Muscle of leg (tissue), 11 donors: ENCODE results near the gene SH3RF2. TPM values are rescaled to one million over a fixed set of nuclear protein-coding genes. Genes with fewer than 3 reads are reported as not detected.
"Not testable (repeated sequence)": the region's sequence is repeated elsewhere in the genome, so short reads cannot be mapped to it uniquely, and the experiment has no call there.

ENCODE experiments used
- DNase-seq: peaks from one replicate; pipeline ENCODE4 v3.0.0; 2013
- H3K27ac ChIP-seq: one replicate; pipeline ENCODE4 v1.5.1; 2013; ENCODE audit warnings: mild to moderate bottlenecking, low read length, control low read depth
- H3K27me3 ChIP-seq: one replicate; pipeline ENCODE4 v1.6.1; 2013; ENCODE audit warnings: low read length; ENCODE audit not compliant: control insufficient read depth, insufficient read depth
- H3K36me3 ChIP-seq: one replicate; pipeline ENCODE4 v1.6.1; 2013; ENCODE audit warnings: low read length; ENCODE audit not compliant: control insufficient read depth, insufficient read depth
- H3K4me1 ChIP-seq: one replicate; pipeline ENCODE4 v1.6.1; 2013; ENCODE audit warnings: low read length; ENCODE audit not compliant: control insufficient read depth, insufficient read depth
- H3K4me3 ChIP-seq: one replicate; pipeline ENCODE4 v1.5.1; 2013; ENCODE audit warnings: low read length, control low read depth
- H3K9me3 ChIP-seq: replicated peaks from 2 replicates; pipeline ENCODE4 v1.6.1; 2013; ENCODE audit warnings: low read depth, low read length; ENCODE audit not compliant: control insufficient read depth
- WGBS: methylation state at CpG from one replicate; pipeline ENCODE4 v1.1.5; 2013; ENCODE audit warnings: missing lambda C conversion rate; ENCODE audit not compliant: insufficient coverage; 5-methylcytosine and 5-hydroxymethylcytosine counted together
- polyA plus RNA-seq, 8 donors: library from polyadenylated mRNA; unstranded; fragments of 120-200 nt; gene quantifications; one replicate each; pipeline versions ENCODE4 v1.2.1 to v1.2.3, GENCODE V29; 2013; ENCODE audit warnings: inconsistent platforms in 1 of 8, low replicate concordance in 1 of 8; ENCODE audit not compliant: insufficient read length in 8 of 8, insufficient read depth in 1 of 8
- total RNA-seq: library from RNA; stranded (reverse); fragments of 120-200 nt; gene quantifications from one replicate; pipeline ENCODE4 v1.2.4, GENCODE V29; 2013

Gene SH3RF2
- total and polyA plus RNA-seq, 9 donors: 3.8 to 12.9 (median 8.2) TPM

GRCh38 chr5:145947581-145947980, 11.2 kb downstream of the SH3RF2 start:
- H3K4me1 ChIP-seq: no peaks in the 10 kb centered on the region
- H3K27ac ChIP-seq: no peak overlapping the region
- no peaks in the 10 kb centered on the region for H3K27me3 ChIP-seq
- no peak for DNase-seq
- H3K36me3 ChIP-seq: no peaks in the 10 kb centered on the region
- no peak overlapping the region for H3K4me3 ChIP-seq
- H3K9me3 ChIP-seq: no peaks in the 10 kb centered on the region

- no CpG with 5 or more reads among the region's 3 CpGs for WGBS
- Histone ChIP-seq H3K4me3 (no peak overlapping the region), H3K36me3 (no peaks in the 10 kb centered on the region), H3K27ac (no peak overlapping the region), H3K9me3 (no peaks in the 10 kb centered on the region), H3K27me3 (no peaks in the 10 kb centered on the region), H3K4me1 (no peaks in the 10 kb centered on the region)
- DNase-seq: no peak
Observed at GRCh38 chr5:145948047-145948446, 11.7 kb downstream of the SH3RF2 start.

- H3K36me3 ChIP-seq: no peaks in the 10 kb centered on the region
- no peak overlapping the region for H3K27ac ChIP-seq
- DNase-seq: no peak
- no peaks in the 10 kb centered on the region for H3K9me3 ChIP-seq
- no peak overlapping the region for H3K4me3 ChIP-seq
- H3K4me1 ChIP-seq: no peaks in the 10 kb centered on the region
- WGBS: 84% methylated on average over 6 of the region's 6 CpGs
- H3K27me3 ChIP-seq: no peaks in the 10 kb centered on the region
Observed at GRCh38 chr5:145948921-145949320, 12.5 kb downstream of the SH3RF2 start.

- 0% methylated on average over 1 of the region's 2 CpGs for WGBS
- Histone ChIP-seq H3K27ac (no peak overlapping the region), H3K4me1 (no peaks in the 10 kb centered on the region)
Observed at GRCh38 chr5:145949474-145949873, 13.1 kb downstream of the SH3RF2 start.

GRCh38 chr5:145951071-145951470, 14.7 kb downstream of the SH3RF2 start:
- H3K4me1 ChIP-seq: no peaks in the 10 kb centered on the region
- H3K4me3 ChIP-seq: no peak overlapping the region
- no peaks in the 10 kb centered on the region for H3K27me3 ChIP-seq
- WGBS: 94% methylated on average over 2 of the region's 3 CpGs
- no peaks in the 10 kb centered on the region for H3K36me3 ChIP-seq
- H3K9me3 ChIP-seq: no peaks in the 10 kb centered on the region
- no peak for DNase-seq
- no peak overlapping the region for H3K27ac ChIP-seq

More at GRCh38 chr5:145949474-145949873, 13.1 kb downstream of the SH3RF2 start:
- H3K4me3 ChIP-seq: no peak overlapping the region
- no peaks in the 10 kb centered on the region for H3K27me3 ChIP-seq
- no peaks in the 10 kb centered on the region for H3K9me3 ChIP-seq
- H3K36me3 ChIP-seq: no peaks in the 10 kb centered on the region
- DNase-seq: no peak

- H3K36me3 ChIP-seq: no peaks in the 10 kb centered on the region
- no peaks in the 10 kb centered on the region for H3K4me1 ChIP-seq
- DNase-seq: no peak
- no peaks in the 10 kb centered on the region for H3K27me3 ChIP-seq
- no peak overlapping the region for H3K27ac ChIP-seq
- WGBS: 81% methylated on average over 2 of the region's 2 CpGs
- no peaks in the 10 kb centered on the region for H3K9me3 ChIP-seq
- H3K4me3 ChIP-seq: no peak overlapping the region
Observed at GRCh38 chr5:145953202-145953601, 16.8 kb downstream of the SH3RF2 start.

- not testable (repeated sequence) for H3K4me1 ChIP-seq, H3K9me3 ChIP-seq, DNase-seq, H3K36me3 ChIP-seq, H3K4me3 ChIP-seq, H3K27ac ChIP-seq, H3K27me3 ChIP-seq
- WGBS: no CpG with 5 or more reads among the region's 3 CpGs
Observed at GRCh38 chr5:145954140-145954539, 17.8 kb downstream of the SH3RF2 start.

GRCh38 chr5:145957388-145957787, 21.0 kb downstream of the SH3RF2 start:
- H3K36me3 ChIP-seq: no peaks in the 10 kb centered on the region
- H3K4me1 ChIP-seq: no peaks in the 10 kb centered on the region
- no peak overlapping the region for H3K4me3 ChIP-seq
- H3K9me3 ChIP-seq: no peaks in the 10 kb centered on the region
- no CpG with 5 or more reads among the region's 3 CpGs for WGBS
- H3K27me3 ChIP-seq: no peaks in the 10 kb centered on the region
- no peak overlapping the region for H3K27ac ChIP-seq
- no peak for DNase-seq

- 15% methylated on average over 5 of the region's 6 CpGs for WGBS
Observed at GRCh38 chr5:145958436-145958835, 22.1 kb downstream of the SH3RF2 start.

GRCh38 chr5:145960166-145960565, 23.8 kb downstream of the SH3RF2 start:
- 67% methylated on average over 1 of the region's 1 CpG for WGBS
- no peak overlapping the region for H3K27ac ChIP-seq
- H3K27me3 ChIP-seq: no peaks in the 10 kb centered on the region
- no peaks in the 10 kb centered on the region for H3K4me1 ChIP-seq
- H3K4me3 ChIP-seq: no peak overlapping the region
- H3K9me3 ChIP-seq: no peaks in the 10 kb centered on the region
- no peak for DNase-seq
- H3K36me3 ChIP-seq: no peaks in the 10 kb centered on the region

More at GRCh38 chr5:145958436-145958835, 22.1 kb downstream of the SH3RF2 start:
- Histone ChIP-seq H3K4me3 (no peak overlapping the region), H3K4me1 (no peaks in the 10 kb centered on the region), H3K9me3 (no peaks in the 10 kb centered on the region), H3K36me3 (no peaks in the 10 kb centered on the region), H3K27ac (no peak overlapping the region), H3K27me3 (no peaks in the 10 kb centered on the region)
- no peak for DNase-seq

- 71% methylated on average over 1 of the region's 4 CpGs for WGBS
- no peak overlapping the region for H3K4me3 ChIP-seq
- no peak for DNase-seq
- H3K36me3 ChIP-seq: no peaks in the 10 kb centered on the region
- no peaks in the 10 kb centered on the region for H3K9me3 ChIP-seq
- no peaks in the 10 kb centered on the region for H3K27me3 ChIP-seq
- H3K27ac ChIP-seq: no peak overlapping the region
- no peaks in the 10 kb centered on the region for H3K4me1 ChIP-seq
Observed at GRCh38 chr5:145960848-145961600, 24.6 kb downstream of the SH3RF2 start.
